GM12891 (cell line): Measurements from ENCODE around the gene CLN3. TPM values are rescaled to one million over a fixed set of nuclear protein-coding genes. Genes with fewer than 3 reads are reported as not detected.

Source experiments
- DNase-seq: peaks from one replicate; pipeline ENCODE4 v3.0.0; 2011; ENCODE audit warnings: low spot score; ENCODE audit not compliant: insufficient read length
- FAIRE-seq: peaks from 2 replicates; lab custom pipeline; 2011; peaks lifted over from hg19 to GRCh38; lab: Jason Lieb, UNC
- PAX5 ChIP-seq: IDR thresholded peaks from 2 replicates; pipeline ENCODE4 v1.6.1; 2011; ENCODE audit warnings: low read length, moderate library complexity, mild to moderate bottlenecking; ENCODE audit not compliant: insufficient read depth, severe bottlenecking
- POLR2A ChIP-seq: IDR thresholded peaks from 2 replicates; pipeline ENCODE4 v1.6.1; 2011; ENCODE audit warnings: low read depth, low read length, control low read depth
- POLR2AphosphoS5 ChIP-seq: IDR thresholded peaks from 2 replicates; pipeline ENCODE4 v1.6.1; 2011; ENCODE audit warnings: low read depth, low read length, control low read depth
- POU2F2 ChIP-seq: IDR thresholded peaks from 2 replicates; pipeline ENCODE4 v1.6.1; 2011; ENCODE audit warnings: low read depth, mild to moderate bottlenecking, control low read depth, low read length, moderate library complexity
- SPI1 ChIP-seq: IDR thresholded peaks from 2 replicates; pipeline ENCODE4 v1.6.1; 2011; ENCODE audit warnings: low read depth, low read length, control low read depth
- TAF1 ChIP-seq: IDR thresholded peaks from 2 replicates; pipeline ENCODE4 v1.6.1; 2011; ENCODE audit warnings: low read depth, low read length, control low read depth
- polyA plus RNA-seq: library from polyadenylated mRNA; unstranded; fragments of >200 nt; gene quantifications from one replicate; pipeline ENCODE4 v1.2.1, GENCODE V29; 2012; ENCODE audit warnings: low read depth, missing spikeins, inconsistent platforms; ENCODE audit not compliant: missing spikeins

The CLN3 gene
- polyA plus RNA-seq: 12.8 TPM

GRCh38 chr16:28491970-28492474 lies at the start of gene CLN3:
Gene CLN3, minus strand, starts transcription at chr16:28492074. Its CDS starts 315 bp downstream, at chr16:28491759.
- peak; percentile 89 for FAIRE-seq
- TF ChIP-seq PAX5: no peak
- peak; percentile 52; the same call in 1 of the 2 replicates for TF ChIP-seq POLR2A
- peak; percentile 58; the same call in 1 of the 2 replicates for TF ChIP-seq TAF1
- TF ChIP-seq SPI1: no peak
- peak; percentile 88 for TF ChIP-seq POU2F2
- peak; percentile 84 for DNase-seq

GRCh38 chr16:28540346-28540745 lies 48.5 kb upstream of the CLN3 start:
- no peak for TF ChIP-seq TAF1
- DNase-seq (no peak), FAIRE-seq (no peak)

- DNase-seq (no peak), FAIRE-seq (no peak)
- TF ChIP-seq POU2F2: no peak
- no peak for TF ChIP-seq SPI1
- no peak for TF ChIP-seq PAX5
- TF ChIP-seq POLR2AphosphoS5: no peak
- no peak for TF ChIP-seq POLR2A
- no peak for TF ChIP-seq TAF1
Observed at GRCh38 chr16:28538733-28539596, 47.1 kb upstream of the CLN3 start, which contains the start of gene NUPR1. Gene NUPR1, minus strand, starts transcription at chr16:28538974. Its CDS starts 67 bp downstream, at chr16:28538907.

DNA sequence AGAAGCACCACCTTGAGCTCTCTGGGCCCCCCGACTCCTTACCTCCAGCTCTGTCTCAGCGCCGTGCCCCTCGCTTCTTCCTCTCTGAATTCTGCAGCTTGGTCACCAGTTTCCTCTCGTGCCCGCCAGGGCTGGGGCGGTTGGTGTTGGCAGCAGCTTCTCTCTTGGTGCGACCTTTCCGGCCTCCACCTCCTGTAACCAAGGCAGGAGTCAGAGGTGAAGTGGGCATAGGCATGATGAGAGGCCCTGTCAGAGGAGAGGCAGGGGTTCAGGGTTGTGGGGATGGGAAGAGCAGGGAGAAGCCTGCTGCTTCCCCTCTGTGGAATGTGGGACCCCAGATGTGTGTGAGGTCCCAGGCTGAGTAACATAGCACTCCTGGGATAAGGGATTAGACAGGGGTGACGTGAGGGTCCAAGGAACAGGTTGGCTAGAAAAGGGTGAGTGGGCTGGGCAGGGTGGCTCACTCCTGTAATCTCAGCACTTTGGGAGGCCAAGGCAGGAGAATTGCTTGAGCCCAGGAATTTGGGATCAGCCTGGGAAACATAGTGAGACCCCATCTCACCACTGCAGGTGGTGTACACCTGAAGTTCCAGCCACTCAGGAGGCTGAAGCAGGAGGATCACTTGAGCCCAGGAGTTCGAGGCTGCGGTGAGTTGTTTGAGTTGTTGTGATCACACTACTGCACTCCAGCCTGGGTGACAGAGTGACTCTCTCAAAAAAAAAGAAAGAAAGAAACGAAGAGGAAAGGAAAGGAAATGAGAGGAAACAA lies 46.3 kb upstream of the CLN3 start:
- no peak for FAIRE-seq

DNA sequence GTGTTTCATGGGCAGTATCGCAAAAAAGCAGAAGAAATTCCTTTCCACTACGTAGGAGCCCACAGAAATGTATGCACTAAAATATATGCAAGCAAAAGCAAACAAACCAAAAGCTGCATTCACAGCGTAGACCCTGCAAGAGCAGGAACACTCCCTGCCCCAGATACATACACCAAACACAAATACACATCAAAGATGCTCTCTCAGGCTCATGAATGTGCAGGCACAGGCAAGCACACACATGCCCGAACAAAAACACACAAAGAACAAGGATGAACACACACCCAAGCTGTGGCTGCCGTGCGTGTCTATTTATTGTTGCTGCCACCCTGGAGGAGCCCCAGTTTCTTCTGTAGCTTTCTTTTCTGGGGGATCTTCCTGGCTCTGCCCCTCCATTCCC lies 45.2 kb upstream of the CLN3 start:
- FAIRE-seq (no peak), DNase-seq (no peak)
- TF ChIP-seq TAF1: no peak
- TF ChIP-seq POLR2AphosphoS5: no peak
- TF ChIP-seq POU2F2: no peak
- TF ChIP-seq POLR2A: no peak

More for the DNA sequence above, 46.3 kb upstream of the CLN3 start:
- no peak for DNase-seq
- TF ChIP-seq PAX5: no peak

DNA sequence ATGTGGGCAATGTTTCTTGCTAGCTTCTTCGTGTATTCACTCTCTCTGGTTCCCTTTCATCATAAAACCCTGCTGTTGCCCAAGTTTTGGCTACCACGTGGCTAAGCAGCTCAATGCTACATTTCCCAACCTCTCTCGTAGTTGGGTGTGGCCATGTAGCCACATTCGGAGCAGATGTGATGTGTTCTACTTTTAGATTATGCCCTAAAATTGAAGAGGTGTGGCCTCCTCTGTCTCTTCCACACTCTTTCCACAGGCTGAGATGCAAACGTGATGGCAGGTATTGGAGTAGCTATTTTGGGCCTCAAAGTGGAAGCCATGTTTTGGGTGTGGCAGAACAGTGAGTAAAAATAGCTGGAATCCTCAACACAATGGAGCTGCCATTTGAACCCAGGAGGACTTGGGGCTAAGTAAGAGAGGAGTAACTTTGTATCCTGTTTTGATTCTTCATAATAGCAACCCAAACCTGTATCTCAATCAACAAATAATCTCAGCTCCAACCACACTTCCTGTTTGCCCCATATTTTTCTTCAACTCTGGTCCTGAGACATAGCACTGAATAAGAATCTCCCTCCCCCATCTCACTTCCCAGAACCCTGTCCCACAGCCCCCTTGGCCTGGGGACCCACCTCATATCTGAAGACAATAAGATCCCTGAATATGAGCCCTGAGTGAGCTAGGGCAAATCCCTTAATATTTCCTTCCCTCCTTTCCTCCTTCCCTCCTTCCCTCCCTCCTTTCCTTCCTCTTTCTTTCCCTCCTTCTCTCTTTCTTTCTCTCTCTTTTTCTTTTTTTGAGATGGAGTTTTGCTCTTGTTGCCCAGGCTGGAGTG lies 42.9 kb upstream of the CLN3 start:
- FAIRE-seq: no peak

DNA sequence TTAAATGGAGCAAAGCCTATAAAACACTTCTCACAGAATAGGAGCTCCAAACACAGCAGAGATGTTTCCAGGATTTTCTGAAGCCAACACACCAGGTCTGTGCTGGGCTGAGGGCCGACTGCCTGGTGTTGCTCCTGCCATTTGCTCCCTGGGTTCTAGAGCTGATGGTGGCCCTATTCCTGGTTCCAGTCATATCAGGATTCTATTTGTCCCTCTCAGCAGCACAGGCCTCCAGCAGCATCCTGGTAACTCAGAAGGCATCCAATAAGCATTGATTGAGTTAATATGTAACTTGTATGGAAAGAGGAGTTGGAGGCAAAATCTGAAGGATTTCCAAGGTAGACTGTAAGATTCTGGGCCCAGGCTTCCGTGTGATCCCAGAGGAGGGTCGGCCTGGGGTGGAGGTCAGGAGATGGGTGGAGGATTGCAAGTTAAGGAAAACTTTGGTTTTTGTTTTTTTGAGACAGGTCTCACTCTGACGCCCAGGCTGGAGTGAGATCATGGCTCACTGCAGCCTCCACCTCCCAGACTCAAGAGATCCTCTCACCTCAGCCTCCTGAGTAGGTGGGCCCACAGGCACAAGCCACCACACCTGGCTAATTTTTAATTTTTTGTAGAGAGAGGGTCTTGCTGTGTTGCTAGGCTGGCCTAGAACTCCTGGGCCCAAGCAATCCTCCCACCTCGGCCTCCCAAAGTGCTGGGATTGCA lies 41.2 kb upstream of the CLN3 start:
- FAIRE-seq: no peak
- DNase-seq: no peak
- no peak for TF ChIP-seq TAF1
- no peak for TF ChIP-seq POU2F2
- TF ChIP-seq POLR2AphosphoS5: no peak
- no peak for TF ChIP-seq SPI1
- no peak for TF ChIP-seq PAX5
- no peak for TF ChIP-seq POLR2A

More for the DNA sequence above, 42.9 kb upstream of the CLN3 start:
- DNase-seq: no peak
- TF ChIP-seq PAX5 (no peak), POU2F2 (no peak), POLR2AphosphoS5 (no peak), SPI1 (no peak)

DNA sequence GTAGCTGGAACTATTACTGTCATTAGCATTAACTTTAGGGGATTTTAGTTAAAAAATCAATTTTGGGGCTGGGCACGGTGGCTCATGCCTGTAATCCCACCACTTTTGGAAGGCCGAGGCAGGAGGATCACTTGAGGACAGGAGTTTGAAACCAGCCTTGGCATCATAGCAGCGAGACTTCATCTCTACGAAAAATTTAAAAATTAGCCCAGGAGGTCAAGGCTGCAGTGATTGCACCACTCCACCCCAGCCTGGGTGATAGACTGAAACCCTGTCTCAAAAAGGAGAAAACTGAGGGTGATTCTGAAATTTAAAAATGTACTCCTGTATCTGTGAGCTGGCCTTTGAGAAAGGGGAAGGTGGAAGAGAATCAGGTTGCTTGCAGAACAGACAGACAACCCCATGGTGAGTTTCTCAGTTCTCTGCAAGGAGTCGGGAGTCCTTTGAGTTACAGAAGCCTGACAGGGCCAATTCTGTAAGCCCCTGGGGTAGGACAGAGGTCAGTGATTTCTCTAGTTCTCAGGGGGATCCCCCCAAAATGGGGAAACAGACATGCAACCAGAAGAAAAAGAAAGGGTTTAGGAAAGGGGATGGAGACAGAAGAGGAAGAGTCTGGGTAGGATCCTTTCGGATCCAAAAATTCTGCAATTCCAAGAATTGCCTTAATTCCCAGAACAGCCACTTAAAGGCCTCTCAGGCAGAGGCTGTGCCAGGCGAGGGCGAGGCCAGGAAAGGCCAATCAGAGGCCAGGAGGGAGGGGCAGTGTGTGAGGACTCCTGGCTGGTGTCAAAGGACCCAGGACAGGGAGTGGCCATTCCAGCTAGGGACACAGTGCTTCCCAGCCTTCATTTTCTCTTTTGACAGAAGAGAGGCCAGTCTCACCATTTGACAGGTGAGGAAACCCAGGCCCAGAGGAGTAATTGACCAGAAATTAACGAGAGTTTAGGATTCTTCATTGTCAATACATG lies 40.2 kb upstream of the CLN3 start:
- no peak for FAIRE-seq
- DNase-seq: no peak
- TF ChIP-seq PAX5 (no peak), POLR2AphosphoS5 (no peak), SPI1 (no peak), POLR2A (no peak), POU2F2 (no peak), TAF1 (no peak)
